Activated T-cell treated with anti-CD3 and anti-CD28 coated beads, Interleukin-2, amount 50 U/mL, for 4 hours (primary cell): ENCODE results near the gene F11. TPM values are rescaled to one million over a fixed set of nuclear protein-coding genes. Genes with fewer than 3 reads are reported as not detected.
"Not testable (repeated sequence)": the region's sequence is repeated elsewhere in the genome, so short reads cannot be mapped to it uniquely, and the experiment has no call there.

Experiments used
- ATAC-seq, 2 donors: fragments of 200-7000 bp; cut with Tn5 transposase; one replicate each; pipeline ENCODE4 v1.10.0; 2021
- DNase-seq: peaks from one replicate; pipeline ENCODE4 v3.0.0-alpha.2; 2020
- H3K27me3 Mint-ChIP-seq: one replicate; pipeline ENCODE4 v1.8.0; 2021; ENCODE audit warnings: low read depth, mixed read lengths
- H3K36me3 Mint-ChIP-seq: one replicate; pipeline ENCODE4 v1.8.0; 2022; ENCODE audit warnings: mixed read lengths; ENCODE audit not compliant: insufficient read depth
- H3K4me1 Mint-ChIP-seq: one replicate; pipeline ENCODE4 v1.8.0; 2021; ENCODE audit warnings: low read depth, mixed read lengths
- H3K4me3 Mint-ChIP-seq: one replicate; pipeline ENCODE4 v1.8.0; 2021; ENCODE audit warnings: mild to moderate bottlenecking, moderate library complexity, mixed read lengths
- H3K9me3 Mint-ChIP-seq: one replicate; pipeline ENCODE4 v1.8.0; 2021; ENCODE audit warnings: mixed read lengths
- total RNA-seq, 3 donors: library from RNA; stranded (reverse); gene quantifications; one replicate each; pipeline ENCODE4 v1.2.1, GENCODE V29; 2021

F11 gene
- total RNA-seq, 3 donors from 2014 or later: not detected

DNA sequence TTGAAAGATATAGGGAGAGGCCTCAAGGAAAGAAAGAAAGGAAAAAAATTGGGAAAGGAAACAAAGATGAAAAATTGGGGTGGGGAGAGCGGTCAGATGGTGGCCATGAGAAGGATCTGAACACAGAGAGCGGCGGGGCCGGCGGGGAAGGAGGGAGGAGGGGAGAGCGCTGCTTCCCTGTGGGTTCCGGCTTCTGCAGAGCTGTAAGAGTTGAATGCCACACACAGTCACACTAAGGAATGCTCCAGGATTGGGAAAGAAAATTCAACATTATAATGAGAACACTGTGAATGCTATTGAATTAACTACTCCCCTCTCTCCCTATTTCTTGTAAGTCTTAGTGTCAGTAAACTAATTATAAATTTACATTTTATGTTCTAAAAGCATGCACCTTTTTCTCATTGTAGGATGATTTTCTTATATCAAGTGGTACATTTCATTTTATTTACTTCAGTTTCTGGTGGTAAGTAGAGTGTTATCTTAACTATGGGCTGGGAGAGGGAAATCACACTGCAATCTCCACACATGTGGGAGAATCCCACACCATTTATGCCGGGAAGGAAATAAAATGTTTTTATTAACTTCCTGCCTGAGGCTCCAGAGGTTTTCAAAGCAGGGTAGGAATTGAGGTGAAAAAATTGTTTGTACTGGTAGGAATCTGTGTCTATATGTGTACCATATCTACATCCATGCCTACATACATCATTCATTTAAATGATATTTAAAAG, 904 bp downstream of the F11 start:
- Mint-ChIP-seq H3K4me3 (no peak overlapping the region), H3K9me3 (no peaks in the 10 kb centered on the region)

GRCh38 chr4:186271081-186271678, 5.2 kb downstream of the F11 start:
- H3K4me3 Mint-ChIP-seq: no peak overlapping the region
- H3K4me1 Mint-ChIP-seq: no peaks in the 10 kb centered on the region
- H3K36me3 Mint-ChIP-seq: no peaks in the 10 kb centered on the region
- no peaks in the 10 kb centered on the region for H3K9me3 Mint-ChIP-seq
- H3K27me3 Mint-ChIP-seq: peaks cover 10% of the 10 kb centered on the region
- DNase-seq: no peak
- ATAC-seq: no peak

More for the DNA sequence above, 904 bp downstream of the F11 start:
- DNase-seq (no peak), ATAC-seq (no peak)
- Mint-ChIP-seq H3K36me3 (no peaks in the 10 kb centered on the region), H3K4me1 (no peaks in the 10 kb centered on the region), H3K27me3 (peaks cover 16% of the 10 kb centered on the region)

GRCh38 chr4:186272699-186273391, 6.9 kb downstream of the F11 start:
- Mint-ChIP-seq H3K4me3 (no peak overlapping the region), H3K36me3 (no peaks in the 10 kb centered on the region), H3K9me3 (no peaks in the 10 kb centered on the region), H3K27me3 (peaks cover 11% of the 10 kb centered on the region), H3K4me1 (no peaks in the 10 kb centered on the region)
- DNase-seq: no peak
- no peak for ATAC-seq

GRCh38 chr4:186273392-186273789, 7.4 kb downstream of the F11 start:
- ATAC-seq, H3K4me1 Mint-ChIP-seq, H3K36me3 Mint-ChIP-seq: not testable (repeated sequence)

GRCh38 chr4:186283311-186283710, 17.3 kb downstream of the F11 start:
- no peaks in the 10 kb centered on the region for H3K9me3 Mint-ChIP-seq
- no peaks in the 10 kb centered on the region for H3K36me3 Mint-ChIP-seq
- no peaks in the 10 kb centered on the region for H3K4me1 Mint-ChIP-seq
- H3K4me3 Mint-ChIP-seq: no peak overlapping the region
- peaks cover 2% of the 10 kb centered on the region for H3K27me3 Mint-ChIP-seq
- ATAC-seq: no peak
- no peak for DNase-seq

More at GRCh38 chr4:186273392-186273789, 7.4 kb downstream of the F11 start:
- not testable (repeated sequence) for H3K4me3 Mint-ChIP-seq, H3K27me3 Mint-ChIP-seq, DNase-seq, H3K9me3 Mint-ChIP-seq

- DNase-seq (no peak), ATAC-seq (no peak)
- Mint-ChIP-seq H3K36me3 (no peaks in the 10 kb centered on the region), H3K4me3 (no peak overlapping the region), H3K9me3 (no peaks in the 10 kb centered on the region), H3K27me3 (peaks cover 6% of the 10 kb centered on the region), H3K4me1 (no peaks in the 10 kb centered on the region)
These were observed 19.2 kb downstream of the F11 start for GRCh38 chr4:186285147-186285546.

DNA sequence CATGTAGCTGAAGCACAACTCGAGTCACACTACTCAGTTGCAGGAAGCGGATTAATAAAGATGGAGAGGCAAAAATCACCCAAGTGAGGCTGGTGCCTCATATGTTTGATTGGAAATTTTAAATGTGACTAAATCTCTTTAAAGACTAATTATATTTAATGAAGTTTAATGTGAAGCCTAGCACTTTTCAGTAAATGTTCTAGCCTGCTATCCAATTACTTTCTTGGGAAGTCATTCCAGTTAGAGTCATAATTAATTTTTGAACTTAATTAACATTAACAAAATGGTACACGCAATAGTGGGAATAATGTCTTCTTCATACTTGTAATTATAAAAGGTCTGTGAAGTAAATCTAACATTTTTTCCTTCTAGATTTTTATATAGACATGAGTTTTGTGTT, 20.6 kb downstream of the F11 start:
- DNase-seq (no peak), ATAC-seq (no peak)
- peaks cover 6% of the 10 kb centered on the region for H3K27me3 Mint-ChIP-seq
- H3K9me3 Mint-ChIP-seq: no peaks in the 10 kb centered on the region
- no peaks in the 10 kb centered on the region for H3K4me1 Mint-ChIP-seq
- no peak overlapping the region for H3K4me3 Mint-ChIP-seq
- no peaks in the 10 kb centered on the region for H3K36me3 Mint-ChIP-seq

DNA sequence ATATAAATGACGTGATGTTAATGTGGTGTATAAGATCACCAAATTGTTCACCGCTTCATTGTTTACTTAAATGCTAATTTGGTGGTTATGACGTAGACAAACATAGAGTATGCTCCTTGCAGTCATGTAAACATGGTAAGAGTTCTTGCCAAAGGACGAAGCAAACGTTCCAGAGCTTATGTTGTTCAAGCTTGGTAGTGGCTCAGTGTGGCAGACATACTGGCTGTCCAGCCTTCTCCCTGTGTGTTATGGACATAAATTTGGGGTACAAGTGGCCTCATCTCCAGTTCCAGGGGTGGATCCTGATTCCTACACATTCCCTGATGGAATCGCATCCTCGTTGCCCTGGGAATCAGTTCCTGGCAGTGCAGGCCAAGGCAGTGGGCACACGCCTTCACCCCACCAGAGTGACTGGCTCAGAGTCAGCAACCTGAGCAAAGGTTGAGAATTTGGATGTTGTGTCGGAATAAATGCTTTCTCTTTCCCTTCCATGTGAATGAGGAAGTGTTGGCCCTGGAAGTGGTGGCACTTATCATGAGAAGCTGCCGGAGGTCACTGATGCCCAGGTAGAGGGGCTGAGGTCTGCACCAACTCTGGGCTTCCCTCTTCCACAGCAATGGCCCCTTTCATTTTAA, 25.4 kb downstream of the F11 start:
- Mint-ChIP-seq H3K4me3 (no peak overlapping the region), H3K4me1 (no peaks in the 10 kb centered on the region), H3K9me3 (no peaks in the 10 kb centered on the region), H3K27me3 (peaks cover 11% of the 10 kb centered on the region), H3K36me3 (no peaks in the 10 kb centered on the region)
- no peak for DNase-seq
- ATAC-seq: no peak

- Mint-ChIP-seq H3K36me3 (no peaks in the 10 kb centered on the region), H3K4me1 (peaks cover 4% of the 10 kb centered on the region), H3K27me3 (peaks cover 31% of the 10 kb centered on the region), H3K4me3 (no peak overlapping the region), H3K9me3 (no peaks in the 10 kb centered on the region)
- DNase-seq (no peak), ATAC-seq (no peak)
These were observed 28.2 kb downstream of the F11 start for GRCh38 chr4:186294160-186294559.

DNA sequence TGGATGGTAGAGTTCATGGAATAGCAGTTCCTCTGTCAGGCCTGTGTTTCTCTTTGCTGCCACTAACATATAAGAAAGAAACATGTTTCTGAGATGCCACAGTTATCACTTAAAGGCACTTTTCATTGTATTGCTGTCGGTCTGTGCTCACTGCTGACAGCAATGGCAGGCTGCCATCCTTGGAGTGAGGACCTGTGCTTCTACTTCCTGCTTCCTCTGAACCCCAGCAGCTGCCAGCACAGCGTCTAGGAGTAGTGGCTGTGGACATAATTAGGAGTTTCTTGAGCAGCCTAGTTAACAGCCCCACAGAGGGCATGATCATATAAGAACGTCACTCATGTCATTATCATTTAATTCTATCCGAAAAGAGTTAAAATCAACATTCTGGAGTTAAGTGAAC, 30.5 kb downstream of the F11 start:
- Mint-ChIP-seq H3K36me3 (no peaks in the 10 kb centered on the region), H3K4me3 (no peak overlapping the region), H3K27me3 (peaks cover 33% of the 10 kb centered on the region), H3K9me3 (no peaks in the 10 kb centered on the region), H3K4me1 (peaks cover 4% of the 10 kb centered on the region)
- no peak for ATAC-seq
- DNase-seq: no peak

- DNase-seq: no peak
- H3K36me3 Mint-ChIP-seq: no peaks in the 10 kb centered on the region
- no peak overlapping the region for H3K4me3 Mint-ChIP-seq
- H3K9me3 Mint-ChIP-seq: no peaks in the 10 kb centered on the region
- peaks cover 4% of the 10 kb centered on the region for H3K4me1 Mint-ChIP-seq
- peaks cover 33% of the 10 kb centered on the region for H3K27me3 Mint-ChIP-seq
- ATAC-seq: no peak
These were observed 31.1 kb downstream of the F11 start for GRCh38 chr4:186297013-186297645.

DNA sequence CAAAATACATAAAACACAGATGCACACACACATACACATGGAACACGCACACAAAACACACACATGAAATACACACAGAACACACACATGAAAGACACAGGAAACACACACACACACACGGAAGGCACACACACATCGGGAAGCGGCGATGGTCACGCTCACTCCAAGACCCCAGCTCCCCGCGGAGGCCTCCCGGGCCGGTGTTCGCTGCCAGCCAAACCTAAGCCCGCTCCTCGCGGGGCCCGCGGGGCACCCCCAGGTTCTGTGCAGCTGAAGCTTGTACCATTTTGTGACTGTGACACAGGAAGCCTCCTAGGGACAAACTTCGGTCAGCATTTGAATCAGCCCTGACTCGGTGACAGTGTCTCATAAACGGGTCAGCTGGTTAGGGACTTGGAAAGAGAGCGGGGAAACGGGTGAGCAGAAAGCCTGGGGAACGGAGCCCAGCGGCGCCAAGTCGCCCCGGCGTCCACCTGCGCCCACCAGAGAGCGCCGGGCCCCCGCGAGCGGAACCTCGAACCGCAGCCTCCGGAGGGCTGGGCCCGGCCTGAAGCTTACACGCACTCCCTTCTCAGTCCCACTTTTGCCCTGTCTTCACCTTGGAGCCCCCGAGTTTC, 32.1 kb downstream of the F11 start:
- ATAC-seq (no peak), DNase-seq (no peak)
- Mint-ChIP-seq H3K27me3 (peaks cover 33% of the 10 kb centered on the region), H3K4me3 (no peak overlapping the region), H3K9me3 (no peaks in the 10 kb centered on the region), H3K36me3 (no peaks in the 10 kb centered on the region), H3K4me1 (peaks cover 4% of the 10 kb centered on the region)

DNA sequence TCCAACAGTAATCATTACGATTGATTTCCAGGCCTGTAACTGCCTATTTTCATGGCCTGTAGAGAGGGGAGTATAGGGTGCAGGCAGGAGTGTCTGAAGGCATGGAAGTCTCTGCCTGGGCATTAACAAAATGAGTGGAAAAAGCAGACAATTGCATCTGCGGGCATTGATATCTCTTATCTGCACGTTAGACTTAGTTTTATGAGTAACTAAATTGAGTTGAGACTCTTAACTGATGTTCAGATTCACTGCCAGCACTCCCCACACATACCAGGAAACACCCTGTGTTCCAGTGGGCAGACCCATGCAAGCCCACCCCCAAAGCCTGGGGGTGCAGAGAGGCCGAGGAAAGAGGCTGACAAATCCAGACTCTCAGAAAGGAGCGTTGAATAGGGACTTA, 33.3 kb downstream of the F11 start:
- peaks cover 4% of the 10 kb centered on the region for H3K4me1 Mint-ChIP-seq
- no peak overlapping the region for H3K4me3 Mint-ChIP-seq

More for the DNA sequence above, 33.3 kb downstream of the F11 start:
- Mint-ChIP-seq H3K9me3 (no peaks in the 10 kb centered on the region), H3K36me3 (no peaks in the 10 kb centered on the region), H3K27me3 (peaks cover 33% of the 10 kb centered on the region)
- DNase-seq (no peak), ATAC-seq (no peak)
